Measurements from ENCODE around the gene DENND2C. TPM values are rescaled to one million over a fixed set of nuclear protein-coding genes. Genes with fewer than 3 reads are reported as not detected.
A peak's percentile ranks its signal among the peaks of the same experiment; 100 is the strongest.

DENND2C gene
- total and polyA plus RNA-seq, 2 donors (not counting 1 experiment from before 2014, with no cell fraction given) = 1.3 to 1.7 TPM

GRCh38 chr1:114718661-114719423, 49.0 kb upstream of the DENND2C start:
- peak; percentile 15 to 53 for DNase-seq (ENCODE audit: low read depth in 2 of 2)

GRCh38 chr1:114716304-114717170, 46.7 kb upstream of the DENND2C start, which contains the start of gene NRAS:
Gene NRAS, minus strand, starts transcription at chr1:114716771. Its CDS starts 611 bp downstream, at chr1:114716160.
- H3K27me3 ChIP-seq (ENCODE audit: control insufficient read depth, insufficient read depth, low read length) = no peaks in the 10 kb centered on the region
- DNase-seq (ENCODE audit: low read depth in 2 of 2) = peak; percentile 90 to 91
- H3K4me1 ChIP-seq (ENCODE audit: control insufficient read depth, extremely low read depth, insufficient read depth, low read length) = peaks cover 2% of the 10 kb centered on the region
- H3K9ac ChIP-seq (ENCODE audit: insufficient read depth, low read length) = peak within 1 kb of the TSS; percentile 99
- TF ChIP-seq EZH2 (IDR thresholded peaks at IDR 0.05; ENCODE audit: low read length, missing control alignments) = no peak
- TF ChIP-seq CTCF (conservative IDR thresholded peaks at IDR 0.05 in 1 of 2, IDR thresholded peaks at IDR 0.05 in 1 of 2; ENCODE audit: low read depth in 1 of 2, low read length in 2 of 2) = no peak
- no peaks in the 10 kb centered on the region for H4K20me1 ChIP-seq (ENCODE audit: control insufficient read depth, extremely low read depth, insufficient read depth, low read length)
- peaks cover 17% of the 10 kb centered on the region for H3K36me3 ChIP-seq (ENCODE audit: control insufficient read depth, insufficient read depth, low read length)
- H2AFZ ChIP-seq (ENCODE audit: low read length) = peak within 1 kb of the TSS; percentile 70
- peak within 1 kb of the TSS; percentile 100 for H3K27ac ChIP-seq (ENCODE audit: insufficient read depth, low read length)
- no peaks in the 10 kb centered on the region for H3K9me3 ChIP-seq (ENCODE audit: control insufficient read depth, insufficient read depth, low read depth, low read length)
- H3K4me2 ChIP-seq (ENCODE audit: extremely low read depth, insufficient read depth, low read length) = peak within 1 kb of the TSS; percentile 92
- H3K4me3 ChIP-seq (replicated peaks in 1 of 4; ENCODE audit: control extremely low read depth in 1 of 4, insufficient read depth in 1 of 4, low read depth in 3 of 4, low read length in 4 of 4) = peak within 1 kb of the TSS; percentile 90 to 100 (median 98)
- peaks cover 38% of the 10 kb centered on the region for H3K79me2 ChIP-seq (ENCODE audit: control insufficient read depth, insufficient read depth, low read length)

More at GRCh38 chr1:114718661-114719423, 49.0 kb upstream of the DENND2C start:
- peaks cover 27% of the 10 kb centered on the region for H3K79me2 ChIP-seq (ENCODE audit: control insufficient read depth, insufficient read depth, low read length)
- H3K36me3 ChIP-seq (ENCODE audit: control insufficient read depth, insufficient read depth, low read length) = peaks cover 19% of the 10 kb centered on the region
- no peak overlapping the region for H3K9ac ChIP-seq (ENCODE audit: insufficient read depth, low read length)
- no peak overlapping the region for H3K4me3 ChIP-seq (replicated peaks in 1 of 4; ENCODE audit: control extremely low read depth in 1 of 4, insufficient read depth in 1 of 4, low read depth in 3 of 4, low read length in 4 of 4)
- TF ChIP-seq CTCF (conservative IDR thresholded peaks at IDR 0.05 in 1 of 2, IDR thresholded peaks at IDR 0.05 in 1 of 2; ENCODE audit: low read depth in 1 of 2, low read length in 2 of 2) = no peak
- TF ChIP-seq EZH2 (IDR thresholded peaks at IDR 0.05; ENCODE audit: low read length, missing control alignments) = no peak
- no peak overlapping the region for H3K27ac ChIP-seq (ENCODE audit: insufficient read depth, low read length)
- no peaks in the 10 kb centered on the region for H3K27me3 ChIP-seq (ENCODE audit: control insufficient read depth, insufficient read depth, low read length)
- H2AFZ ChIP-seq (ENCODE audit: low read length) = no peak overlapping the region
- no peaks in the 10 kb centered on the region for H3K9me3 ChIP-seq (ENCODE audit: control insufficient read depth, insufficient read depth, low read depth, low read length)
- H3K4me2 ChIP-seq (ENCODE audit: extremely low read depth, insufficient read depth, low read length) = no peak overlapping the region
- no peaks in the 10 kb centered on the region for H4K20me1 ChIP-seq (ENCODE audit: control insufficient read depth, extremely low read depth, insufficient read depth, low read length)
- peaks cover 2% of the 10 kb centered on the region for H3K4me1 ChIP-seq (ENCODE audit: control insufficient read depth, extremely low read depth, insufficient read depth, low read length)

- H2AFZ ChIP-seq (ENCODE audit: low read length) = no peak overlapping the region
- H3K4me1 ChIP-seq (ENCODE audit: control insufficient read depth, extremely low read depth, insufficient read depth, low read length) = peaks cover 2% of the 10 kb centered on the region
- DNase-seq (ENCODE audit: low read depth in 2 of 2) = no peak
- peak overlapping the region; percentile 100 for H3K27ac ChIP-seq (ENCODE audit: insufficient read depth, low read length)
- H3K4me2 ChIP-seq (ENCODE audit: extremely low read depth, insufficient read depth, low read length) = peak overlapping the region; percentile 92
- H3K4me3 ChIP-seq (replicated peaks in 1 of 4; ENCODE audit: control extremely low read depth in 1 of 4, insufficient read depth in 1 of 4, low read depth in 3 of 4, low read length in 4 of 4) = peak overlapping the region; percentile 90 to 100 (median 98)
- no peaks in the 10 kb centered on the region for H3K27me3 ChIP-seq (ENCODE audit: control insufficient read depth, insufficient read depth, low read length)
- H3K36me3 ChIP-seq (ENCODE audit: control insufficient read depth, insufficient read depth, low read length) = peaks cover 15% of the 10 kb centered on the region
- peaks cover 38% of the 10 kb centered on the region for H3K79me2 ChIP-seq (ENCODE audit: control insufficient read depth, insufficient read depth, low read length)
- no peaks in the 10 kb centered on the region for H3K9me3 ChIP-seq (ENCODE audit: control insufficient read depth, insufficient read depth, low read depth, low read length)
- peak overlapping the region; percentile 99 for H3K9ac ChIP-seq (ENCODE audit: insufficient read depth, low read length)
- H4K20me1 ChIP-seq (ENCODE audit: control insufficient read depth, extremely low read depth, insufficient read depth, low read length) = no peaks in the 10 kb centered on the region
- TF ChIP-seq CTCF (conservative IDR thresholded peaks at IDR 0.05 in 1 of 2, IDR thresholded peaks at IDR 0.05 in 1 of 2; ENCODE audit: low read depth in 1 of 2, low read length in 2 of 2) = no peak
- TF ChIP-seq EZH2 (IDR thresholded peaks at IDR 0.05; ENCODE audit: low read length, missing control alignments) = no peak
Observed at GRCh38 chr1:114715952-114716303, 46.1 kb upstream of the DENND2C start.
